ENCODE results near the gene NIT2. TPM values are rescaled to one million over a fixed set of nuclear protein-coding genes. Genes with fewer than 3 reads are reported as not detected.

NIT2 gene
- polyA plus RNA-seq, 1 donor from 2014 or later: 17.2 TPM

GRCh38 chr3:100316641-100317069, 17.9 kb upstream of the NIT2 start:
- no peaks in the 10 kb centered on the region for H4K20me1 ChIP-seq (ENCODE audit: insufficient read depth)
- H3K27me3 ChIP-seq (ENCODE audit: insufficient read depth, low read depth, low read length): no peaks in the 10 kb centered on the region
- no peak overlapping the region for H3K4me2 ChIP-seq (ENCODE audit: low read length)
- H3K36me3 ChIP-seq (ENCODE audit: insufficient read depth, low read length): no peaks in the 10 kb centered on the region
- H3K9me2 ChIP-seq (ENCODE audit: insufficient read depth, low read length): no peaks in the 10 kb centered on the region
- no peak overlapping the region for H3K27ac ChIP-seq (ENCODE audit: low read length)
- no peak overlapping the region for H3K9ac ChIP-seq (ENCODE audit: low read length)
- H3K4me3 ChIP-seq (ENCODE audit: low read length): no peak overlapping the region
- H3K9me3 ChIP-seq (ENCODE audit: low read length): no peaks in the 10 kb centered on the region
- no peaks in the 10 kb centered on the region for H3F3A ChIP-seq (ENCODE audit: insufficient read depth, low read length, poor library complexity, severe bottlenecking)
- TF ChIP-seq CTCF (IDR thresholded peaks at IDR 0.05; ENCODE audit: poor library complexity, severe bottlenecking) (peak; percentile 74), SMC3 (conservative IDR thresholded peaks at IDR 0.05; ENCODE audit: poor library complexity) (peak; percentile 74), REST (IDR thresholded peaks at IDR 0.05; ENCODE audit: borderline replicate concordance) (no peak), RAD21 (conservative IDR thresholded peaks at IDR 0.05) (peak; percentile 77), EZH2 (IDR thresholded peaks at IDR 0.05; ENCODE audit: borderline replicate concordance, insufficient read depth, low read length, poor library complexity, severe bottlenecking) (no peak)
- H3K79me2 ChIP-seq (replicated peaks; ENCODE audit: insufficient read depth, low read length): no peaks in the 10 kb centered on the region
- H2AFZ ChIP-seq (ENCODE audit: low read depth, low read length): no peak overlapping the region

GRCh38 chr3:100317912-100318311, 16.6 kb upstream of the NIT2 start:
- H3K4me2 ChIP-seq (ENCODE audit: low read length): no peak overlapping the region
- no peaks in the 10 kb centered on the region for H4K20me1 ChIP-seq (ENCODE audit: insufficient read depth)
- H3K9me3 ChIP-seq (ENCODE audit: low read length): no peaks in the 10 kb centered on the region

More at GRCh38 chr3:100317912-100318311, 16.6 kb upstream of the NIT2 start:
- H3K79me2 ChIP-seq (replicated peaks; ENCODE audit: insufficient read depth, low read length): no peaks in the 10 kb centered on the region
- no peak overlapping the region for H3K27ac ChIP-seq (ENCODE audit: low read length)
- no peaks in the 10 kb centered on the region for H3F3A ChIP-seq (ENCODE audit: insufficient read depth, low read length, poor library complexity, severe bottlenecking)
- no peaks in the 10 kb centered on the region for H3K36me3 ChIP-seq (ENCODE audit: insufficient read depth, low read length)
- no peaks in the 10 kb centered on the region for H3K27me3 ChIP-seq (ENCODE audit: insufficient read depth, low read depth, low read length)
- H3K9ac ChIP-seq (ENCODE audit: low read length): no peak overlapping the region
- no peak for TF ChIP-seq REST (IDR thresholded peaks at IDR 0.05; ENCODE audit: borderline replicate concordance)
- no peak for TF ChIP-seq TAF1 (IDR thresholded peaks at IDR 0.05; ENCODE audit: low read depth)
- no peak for TF ChIP-seq EP300 (conservative IDR thresholded peaks at IDR 0.05; ENCODE audit: poor library complexity, severe bottlenecking)
- H2AFZ ChIP-seq (ENCODE audit: low read depth, low read length): no peak overlapping the region
- H3K4me3 ChIP-seq (ENCODE audit: low read length): no peak overlapping the region
- H3K9me2 ChIP-seq (ENCODE audit: insufficient read depth, low read length): no peaks in the 10 kb centered on the region
